Smooth muscle cell (in vitro differentiated cells): Measurements from ENCODE around the gene S1PR3. TPM values are rescaled to one million over a fixed set of nuclear protein-coding genes. Genes with fewer than 3 reads are reported as not detected.

Experiments used
- DNase-seq: peaks from one replicate; lab custom pipeline; 2025; ENCODE audit not compliant: unreplicated experiment; lab: John Stamatoyannopoulos, UW
- H2AFZ ChIP-seq: fragments of 200-600 bp; sonication (generic); 2 replicates; pipeline ENCODE4 v1.6.0; 2016; ENCODE audit warnings: antibody characterized with exemption, low read depth, mild to moderate bottlenecking
- H3F3A ChIP-seq: fragments of 200-600 bp; sonication (generic); 2 replicates; pipeline ENCODE4 v1.6.0; 2017; ENCODE audit warnings: antibody characterized with exemption, low read depth
- H3K27ac ChIP-seq: fragments of 200-600 bp; sonication (generic); 2 replicates; pipeline ENCODE4 v1.5.1; 2016; ENCODE audit warnings: low read depth, mild to moderate bottlenecking
- H3K27me3 ChIP-seq: fragments of 200-600 bp; sonication (generic); 2 replicates; pipeline ENCODE4 v1.6.1; 2016; ENCODE audit warnings: low read depth, mild to moderate bottlenecking
- H3K36me3 ChIP-seq: fragments of 200-600 bp; sonication (generic); 2 replicates; pipeline ENCODE4 v1.5.1; 2016; ENCODE audit warnings: low read depth
- H3K4me1 ChIP-seq: fragments of 200-600 bp; sonication (generic); 2 replicates; pipeline ENCODE4 v1.5.1; 2016; ENCODE audit warnings: low read depth
- H3K4me2 ChIP-seq: fragments of 200-600 bp; sonication (generic); 2 replicates; pipeline ENCODE4 v1.6.0; 2016; ENCODE audit warnings: mild to moderate bottlenecking
- H3K4me3 ChIP-seq: fragments of 200-600 bp; sonication (generic); 2 replicates; pipeline ENCODE4 v1.5.1; 2016; ENCODE audit warnings: mild to moderate bottlenecking
- H3K79me2 ChIP-seq: fragments of 200-600 bp; sonication (generic); 2 replicates; pipeline ENCODE4 v1.6.0; 2016; ENCODE audit warnings: low read depth, mild to moderate bottlenecking
- H3K9ac ChIP-seq: fragments of 200-600 bp; sonication (generic); 2 replicates; pipeline ENCODE4 v1.6.0; 2016; ENCODE audit warnings: low read depth
- H3K9me3 ChIP-seq: fragments of 200-600 bp; sonication (generic); replicated peaks from 2 replicates; pipeline ENCODE4 v1.5.1; 2016; ENCODE audit warnings: low read depth
- H4K20me1 ChIP-seq: fragments of 200-600 bp; sonication (generic); 2 replicates; pipeline ENCODE4 v1.6.0; 2016; ENCODE audit warnings: low read depth
- WGBS: methylation state at CpG from one replicate; pipeline ENCODE4 v1.1.7; 2016; ENCODE audit warnings: low lambda C conversion rate; 5-methylcytosine and 5-hydroxymethylcytosine counted together
- polyA plus RNA-seq: library from polyadenylated mRNA; unstranded; fragments of >200 nt; fragmentation: Nextera tagmentation; extraction: Ambion mirVana; gene quantifications from 2 replicates; pipeline ENCODE4 v1.2.1, GENCODE V29; 2016
- total RNA-seq: library from RNA; depleted of rRNA; stranded (reverse); fragments of >200 nt; gene quantifications from 2 replicates; pipeline ENCODE4 v1.2.3, GENCODE V29; 2014
- TF ChIP-seq, protein P1 (sequence below): fragments of 200-600 bp; sonication (generic); IDR thresholded peaks from 2 replicates; pipeline ENCODE4 v1.5.1; 2017; ENCODE audit warnings: borderline replicate concordance, mild to moderate bottlenecking, antibody characterized with exemption; ENCODE audit not compliant: insufficient read depth, poor library complexity, severe bottlenecking

The S1PR3 gene
- total and polyA plus RNA-seq, 2 experiments from 2014 or later = 184 to 246 TPM

DNA sequence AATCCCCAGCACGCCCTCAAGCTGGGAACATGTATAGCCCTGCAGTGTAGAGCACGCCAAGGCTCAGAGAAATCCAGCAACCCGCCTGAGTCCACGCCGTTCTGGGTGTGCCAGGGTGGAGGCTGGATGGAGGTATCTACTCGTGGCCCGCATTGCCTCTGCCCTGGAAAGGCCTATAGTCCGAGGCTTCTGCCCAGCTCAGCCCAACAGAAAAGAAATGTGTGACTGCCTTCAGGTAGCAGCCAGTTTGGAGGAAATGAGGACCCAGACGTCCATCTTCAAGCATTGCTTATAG lies 18.2 kb downstream of the S1PR3 start:
- 98% methylated on average over 9 of the region's 9 CpGs for WGBS
- Histone ChIP-seq H3K4me1 (no peaks in the 10 kb centered on the region), H3F3A (peaks cover 6% of the 10 kb centered on the region), H3K27me3 (no peaks in the 10 kb centered on the region), H3K4me2 (peak overlapping the region; percentile 49), H2AFZ (no peak overlapping the region), H3K36me3 (no peaks in the 10 kb centered on the region), H3K27ac (no peak overlapping the region), H3K9me3 (no peaks in the 10 kb centered on the region), H3K79me2 (peaks cover 5% of the 10 kb centered on the region), H3K4me3 (no peak overlapping the region), H4K20me1 (peaks cover 21% of the 10 kb centered on the region), H3K9ac (no peak overlapping the region)
- no peak for DNase-seq
- TF ChIP-seq, protein P1, sequence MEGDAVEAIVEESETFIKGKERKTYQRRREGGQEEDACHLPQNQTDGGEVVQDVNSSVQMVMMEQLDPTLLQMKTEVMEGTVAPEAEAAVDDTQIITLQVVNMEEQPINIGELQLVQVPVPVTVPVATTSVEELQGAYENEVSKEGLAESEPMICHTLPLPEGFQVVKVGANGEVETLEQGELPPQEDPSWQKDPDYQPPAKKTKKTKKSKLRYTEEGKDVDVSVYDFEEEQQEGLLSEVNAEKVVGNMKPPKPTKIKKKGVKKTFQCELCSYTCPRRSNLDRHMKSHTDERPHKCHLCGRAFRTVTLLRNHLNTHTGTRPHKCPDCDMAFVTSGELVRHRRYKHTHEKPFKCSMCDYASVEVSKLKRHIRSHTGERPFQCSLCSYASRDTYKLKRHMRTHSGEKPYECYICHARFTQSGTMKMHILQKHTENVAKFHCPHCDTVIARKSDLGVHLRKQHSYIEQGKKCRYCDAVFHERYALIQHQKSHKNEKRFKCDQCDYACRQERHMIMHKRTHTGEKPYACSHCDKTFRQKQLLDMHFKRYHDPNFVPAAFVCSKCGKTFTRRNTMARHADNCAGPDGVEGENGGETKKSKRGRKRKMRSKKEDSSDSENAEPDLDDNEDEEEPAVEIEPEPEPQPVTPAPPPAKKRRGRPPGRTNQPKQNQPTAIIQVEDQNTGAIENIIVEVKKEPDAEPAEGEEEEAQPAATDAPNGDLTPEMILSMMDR = no peak

DNA sequence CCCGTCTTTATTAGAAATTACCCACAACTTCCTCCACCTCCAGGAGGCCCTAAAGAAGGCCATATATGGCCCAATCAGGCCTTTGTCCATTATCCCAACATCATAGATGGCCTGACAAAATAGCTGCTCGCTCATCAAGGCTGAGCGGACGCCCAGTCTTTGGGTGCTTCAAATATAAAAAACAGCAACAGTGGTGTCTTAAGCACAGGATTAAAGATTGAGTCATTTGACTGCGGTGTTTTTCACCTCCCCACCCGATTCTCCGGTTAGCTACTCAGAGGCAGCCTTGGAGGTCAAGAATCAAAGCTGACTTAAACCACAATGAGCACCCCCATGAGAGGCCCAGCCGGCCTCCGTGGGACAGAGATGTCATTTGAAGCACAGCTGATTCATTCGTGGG lies 18.8 kb downstream of the S1PR3 start:
- Histone ChIP-seq H3K27ac (peak overlapping the region; percentile 10), H4K20me1 (peaks cover 16% of the 10 kb centered on the region), H3K36me3 (no peaks in the 10 kb centered on the region), H3K9me3 (no peaks in the 10 kb centered on the region), H3F3A (peaks cover 6% of the 10 kb centered on the region), H3K4me2 (peak overlapping the region; percentile 49), H2AFZ (no peak overlapping the region), H3K79me2 (no peaks in the 10 kb centered on the region), H3K27me3 (no peaks in the 10 kb centered on the region), H3K4me3 (no peak overlapping the region), H3K4me1 (no peaks in the 10 kb centered on the region), H3K9ac (no peak overlapping the region)
- DNase-seq = no peak
- TF ChIP-seq, protein P1 = no peak
- WGBS = 31% methylated on average over 10 of the region's 10 CpGs

DNA sequence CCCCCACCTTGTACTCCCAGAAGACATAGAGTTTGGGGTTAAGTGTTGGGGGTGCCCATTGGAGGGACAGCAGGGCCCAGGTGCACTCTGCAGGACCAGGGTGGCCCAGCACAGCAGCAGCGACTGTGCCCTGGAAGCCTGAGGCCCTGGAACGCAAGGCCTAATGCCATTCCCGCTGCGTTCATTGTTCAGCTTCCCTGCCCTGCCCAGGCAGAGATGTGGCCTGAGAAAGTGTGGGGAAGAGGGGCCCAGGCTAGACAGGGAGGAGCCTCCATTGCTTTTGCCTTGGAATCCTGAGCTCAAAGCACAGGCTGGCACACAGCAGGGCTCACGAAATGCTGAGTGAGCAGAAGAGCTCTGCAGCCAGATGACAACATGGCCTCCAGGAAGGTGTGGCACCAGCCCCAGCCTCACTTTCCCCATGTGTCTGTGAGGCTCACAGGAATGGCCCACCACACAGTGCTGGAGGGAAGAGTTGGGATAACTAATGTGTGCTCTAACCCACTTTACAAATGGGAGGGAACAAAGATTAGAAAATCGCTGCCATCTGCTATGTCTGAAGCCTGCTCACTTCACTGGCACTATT lies 19.4 kb downstream of the S1PR3 start:
- Histone ChIP-seq H3K27ac (peak overlapping the region; percentile 10), H4K20me1 (peaks cover 10% of the 10 kb centered on the region), H3K4me1 (no peaks in the 10 kb centered on the region), H3K9ac (no peak overlapping the region), H3K9me3 (no peaks in the 10 kb centered on the region), H3K36me3 (no peaks in the 10 kb centered on the region), H3K4me2 (peak overlapping the region; percentile 49), H3K4me3 (no peak overlapping the region), H3K79me2 (no peaks in the 10 kb centered on the region), H3F3A (peaks cover 6% of the 10 kb centered on the region), H2AFZ (no peak overlapping the region), H3K27me3 (no peaks in the 10 kb centered on the region)
- 76% methylated on average over 6 of the region's 6 CpGs for WGBS
- no peak for DNase-seq
- TF ChIP-seq, protein P1 = no peak

DNA sequence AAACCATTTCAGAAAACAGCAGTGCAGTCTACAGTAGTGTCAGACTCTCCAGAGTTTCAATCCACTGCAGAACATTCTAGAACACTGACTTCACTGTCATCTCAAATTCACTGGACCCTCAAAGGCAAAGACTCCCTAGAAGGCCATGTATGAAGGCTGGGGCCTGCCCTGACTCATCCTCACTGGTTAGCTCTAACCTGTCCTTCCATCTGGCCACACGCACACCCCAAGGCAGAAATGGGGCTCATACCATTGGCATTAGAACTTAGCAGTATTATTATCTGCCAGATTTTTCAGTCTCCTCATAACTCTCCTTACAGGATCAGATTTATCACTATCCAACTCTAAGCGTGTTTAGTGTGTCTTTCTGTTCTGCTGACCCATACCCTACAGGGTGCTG lies 20.4 kb downstream of the S1PR3 start:
- H3K36me3 ChIP-seq = no peaks in the 10 kb centered on the region
- TF ChIP-seq, protein P1 = no peak
- no peaks in the 10 kb centered on the region for H3K79me2 ChIP-seq
- H3K27ac ChIP-seq = no peak overlapping the region
- peaks cover 6% of the 10 kb centered on the region for H3F3A ChIP-seq
- no peak overlapping the region for H2AFZ ChIP-seq
- H3K4me3 ChIP-seq = no peak overlapping the region
- peaks cover 2% of the 10 kb centered on the region for H4K20me1 ChIP-seq
- H3K9me3 ChIP-seq = no peaks in the 10 kb centered on the region
- WGBS = 93% methylated on average over 2 of the region's 2 CpGs
- no peak overlapping the region for H3K4me2 ChIP-seq
- DNase-seq = no peak
- no peaks in the 10 kb centered on the region for H3K27me3 ChIP-seq
- H3K9ac ChIP-seq = no peak overlapping the region
- no peaks in the 10 kb centered on the region for H3K4me1 ChIP-seq
